Ishikawa (cell line): ENCODE data around the gene POLG.

Experiments
- CEBPB ChIP-seq: IDR thresholded peaks from 2 replicates; pipeline ENCODE4 v1.6.1; 2012
- CREB1 ChIP-seq: IDR thresholded peaks from 2 replicates; pipeline ENCODE4 v1.6.1; 2012; ENCODE audit warnings: low read depth
- EGR1 ChIP-seq: IDR thresholded peaks from 2 replicates; pipeline ENCODE4 v1.6.1; 2012
- EP300 ChIP-seq: IDR thresholded peaks from 2 replicates; pipeline ENCODE4 v1.6.1; 2012; ENCODE audit warnings: borderline replicate concordance
- FOXM1 ChIP-seq: IDR thresholded peaks from 2 replicates; pipeline ENCODE4 v1.6.1; 2012; ENCODE audit warnings: low read depth, borderline replicate concordance
- MAX ChIP-seq: IDR thresholded peaks from 2 replicates; pipeline ENCODE4 v1.6.1; 2012
- NFIC ChIP-seq: IDR thresholded peaks from 2 replicates; pipeline ENCODE4 v1.6.1; 2012
- RAD21 ChIP-seq: IDR thresholded peaks from 2 replicates; pipeline ENCODE4 v1.6.1; 2012; ENCODE audit warnings: low read depth
- REST ChIP-seq: IDR thresholded peaks from 2 replicates; pipeline ENCODE4 v1.6.1; 2012; ENCODE audit warnings: low read depth, mild to moderate bottlenecking
- TAF1 ChIP-seq: IDR thresholded peaks from 2 replicates; pipeline ENCODE4 v1.6.1; 2012; ENCODE audit warnings: low read depth, mild to moderate bottlenecking
- TCF12 ChIP-seq: IDR thresholded peaks from 2 replicates; pipeline ENCODE4 v1.6.1; 2012; ENCODE audit warnings: low read depth
- TEAD4 ChIP-seq: IDR thresholded peaks from 2 replicates; pipeline ENCODE4 v1.6.1; 2012
- USF1 ChIP-seq: IDR thresholded peaks from 2 replicates; pipeline ENCODE4 v1.6.1; 2012
- YY1 ChIP-seq: IDR thresholded peaks from 2 replicates; pipeline ENCODE4 v1.6.1; 2012; ENCODE audit warnings: low read depth
- ZBTB7A ChIP-seq: IDR thresholded peaks from 2 replicates; pipeline ENCODE4 v1.6.1; 2012; ENCODE audit warnings: low read depth

Gene POLG

GRCh38 chr15:89376388-89376787 is 41.8 kb upstream of the POLG start:
- TF ChIP-seq REST (no peak), NFIC (no peak), MAX (no peak), CREB1 (no peak), TEAD4 (no peak)

GRCh38 chr15:89375093-89376005 is 40.7 kb upstream of the POLG start:
- no peak for TF ChIP-seq TAF1
- TF ChIP-seq YY1 = no peak
- no peak for TF ChIP-seq TEAD4
- no peak for TF ChIP-seq MAX
- no peak for TF ChIP-seq FOXM1
- TF ChIP-seq RAD21 = no peak

GRCh38 chr15:89374086-89374981 is 39.7 kb upstream of the POLG start:
- no peak for TF ChIP-seq NFIC

- TF ChIP-seq YY1 (no peak), TCF12 (no peak), EP300 (no peak), MAX (no peak), FOXM1 (no peak), TAF1 (no peak), NFIC (no peak), CEBPB (no peak), RAD21 (no peak), EGR1 (no peak), TEAD4 (no peak), USF1 (no peak), CREB1 (no peak), ZBTB7A (no peak), REST (no peak)
Observed at GRCh38 chr15:89372069-89372935, 37.7 kb upstream of the POLG start.

GRCh38 chr15:89371228-89372044 is 36.8 kb upstream of the POLG start:
- TF ChIP-seq MAX (no peak), FOXM1 (no peak), EP300 (no peak), RAD21 (no peak), ZBTB7A (no peak), EGR1 (no peak), NFIC (no peak), YY1 (no peak), USF1 (no peak), CEBPB (no peak), CREB1 (no peak), TEAD4 (no peak), TCF12 (no peak), REST (no peak), TAF1 (no peak)
